Memory B cell (primary cell): ENCODE results near the gene TRIM68.

Source experiments
- ATAC-seq: fragments of 150-1000 bp; cut with Tn5 transposase; 2 replicates; pipeline ENCODE4 v1.10.0; 2021; ENCODE audit warnings: low read depth, mild to moderate bottlenecking, moderate library complexity
- DNase-seq, 2 donors: peaks; one replicate each; pipeline ENCODE4 v3.0.0; 2022; ENCODE audit warnings: low spot score in 2 of 2
- H3K27ac Mint-ChIP-seq: one replicate; pipeline ENCODE4 v1.8.0; 2022; ENCODE audit warnings: mild to moderate bottlenecking, moderate library complexity, mixed read lengths
- H3K27me3 Mint-ChIP-seq: one replicate; pipeline ENCODE4 v1.8.0; 2022; ENCODE audit warnings: mixed read lengths
- H3K36me3 Mint-ChIP-seq: one replicate; pipeline ENCODE4 v1.8.0; 2022; ENCODE audit warnings: mild to moderate bottlenecking, mixed read lengths
- H3K4me1 Mint-ChIP-seq: one replicate; pipeline ENCODE4 v1.8.0; 2022; ENCODE audit warnings: mixed read lengths
- H3K4me3 Mint-ChIP-seq: one replicate; pipeline ENCODE4 v1.8.0; 2022; ENCODE audit warnings: mild to moderate bottlenecking, moderate library complexity, mixed read lengths
- H3K9me3 Mint-ChIP-seq: one replicate; pipeline ENCODE4 v1.8.0; 2022; ENCODE audit warnings: mixed read lengths

TRIM68 gene

DNA sequence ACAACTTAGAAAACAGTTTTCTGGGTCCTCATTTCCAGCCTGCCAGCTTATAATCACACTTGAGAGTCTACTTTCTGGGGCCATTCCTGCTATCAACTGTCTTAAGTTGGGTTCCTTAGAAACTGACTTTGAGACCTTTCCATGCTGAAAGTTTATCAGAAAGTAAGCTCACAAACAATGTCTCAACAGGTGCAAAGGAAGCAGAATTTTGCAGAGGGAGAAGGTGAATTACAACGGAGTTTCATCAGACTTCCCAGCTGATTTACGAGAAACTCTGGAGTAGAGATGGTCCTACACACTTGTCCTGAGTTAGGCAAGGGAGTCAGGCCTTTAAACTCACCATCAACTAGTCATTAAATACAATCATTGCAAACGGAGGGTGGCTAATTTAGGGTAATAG is 31.2 kb downstream of the TRIM68 start:
- Mint-ChIP-seq H3K4me3 (no peak overlapping the region), H3K27me3 (peaks cover 16% of the 10 kb centered on the region), H3K9me3 (no peaks in the 10 kb centered on the region), H3K36me3 (no peaks in the 10 kb centered on the region), H3K4me1 (no peaks in the 10 kb centered on the region), H3K27ac (no peak overlapping the region)
- ATAC-seq (no peak), DNase-seq (no peak)

GRCh38 chr11:4569075-4569474 is 39.0 kb downstream of the TRIM68 start:
- Mint-ChIP-seq H3K9me3 (peaks cover 4% of the 10 kb centered on the region), H3K36me3 (no peaks in the 10 kb centered on the region), H3K4me1 (no peaks in the 10 kb centered on the region), H3K27ac (no peak overlapping the region), H3K4me3 (no peak overlapping the region), H3K27me3 (peaks cover 2% of the 10 kb centered on the region)
- ATAC-seq (no peak), DNase-seq (no peak)

- Mint-ChIP-seq H3K4me1 (no peaks in the 10 kb centered on the region), H3K9me3 (peaks cover 10% of the 10 kb centered on the region)
- ATAC-seq: no peak
These were observed 42.7 kb downstream of the TRIM68 start for GRCh38 chr11:4565371-4565770.

DNA sequence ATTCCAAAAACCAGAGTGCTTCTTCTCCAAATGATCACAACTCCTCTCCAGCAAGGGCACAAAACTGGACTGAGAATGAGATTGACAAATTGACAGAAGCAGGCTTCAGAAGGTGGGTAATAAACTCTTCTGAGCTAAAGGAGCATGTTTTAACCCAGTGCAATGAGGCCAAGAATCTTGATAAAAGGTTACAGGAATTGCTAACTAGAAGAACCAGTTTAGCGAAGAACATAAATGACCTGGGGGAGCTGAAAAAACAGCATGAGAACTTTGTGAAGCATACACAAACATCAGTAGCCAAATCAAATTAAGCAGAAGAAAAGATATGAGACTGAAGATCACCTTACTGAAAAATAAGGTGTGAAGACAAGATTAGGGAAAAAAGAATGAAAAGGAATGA is 47.6 kb downstream of the TRIM68 start:
- DNase-seq (no peak), ATAC-seq (no peak)
- H3K27me3 Mint-ChIP-seq: peaks cover 22% of the 10 kb centered on the region
- peaks cover 10% of the 10 kb centered on the region for H3K9me3 Mint-ChIP-seq
- no peak overlapping the region for H3K4me3 Mint-ChIP-seq
- no peaks in the 10 kb centered on the region for H3K4me1 Mint-ChIP-seq
- H3K27ac Mint-ChIP-seq: no peak overlapping the region
- H3K36me3 Mint-ChIP-seq: no peaks in the 10 kb centered on the region

More at GRCh38 chr11:4565371-4565770, 42.7 kb downstream of the TRIM68 start:
- no peaks in the 10 kb centered on the region for H3K36me3 Mint-ChIP-seq
- no peak overlapping the region for H3K4me3 Mint-ChIP-seq
- DNase-seq: no peak
- no peak overlapping the region for H3K27ac Mint-ChIP-seq
- peaks cover 12% of the 10 kb centered on the region for H3K27me3 Mint-ChIP-seq

DNA sequence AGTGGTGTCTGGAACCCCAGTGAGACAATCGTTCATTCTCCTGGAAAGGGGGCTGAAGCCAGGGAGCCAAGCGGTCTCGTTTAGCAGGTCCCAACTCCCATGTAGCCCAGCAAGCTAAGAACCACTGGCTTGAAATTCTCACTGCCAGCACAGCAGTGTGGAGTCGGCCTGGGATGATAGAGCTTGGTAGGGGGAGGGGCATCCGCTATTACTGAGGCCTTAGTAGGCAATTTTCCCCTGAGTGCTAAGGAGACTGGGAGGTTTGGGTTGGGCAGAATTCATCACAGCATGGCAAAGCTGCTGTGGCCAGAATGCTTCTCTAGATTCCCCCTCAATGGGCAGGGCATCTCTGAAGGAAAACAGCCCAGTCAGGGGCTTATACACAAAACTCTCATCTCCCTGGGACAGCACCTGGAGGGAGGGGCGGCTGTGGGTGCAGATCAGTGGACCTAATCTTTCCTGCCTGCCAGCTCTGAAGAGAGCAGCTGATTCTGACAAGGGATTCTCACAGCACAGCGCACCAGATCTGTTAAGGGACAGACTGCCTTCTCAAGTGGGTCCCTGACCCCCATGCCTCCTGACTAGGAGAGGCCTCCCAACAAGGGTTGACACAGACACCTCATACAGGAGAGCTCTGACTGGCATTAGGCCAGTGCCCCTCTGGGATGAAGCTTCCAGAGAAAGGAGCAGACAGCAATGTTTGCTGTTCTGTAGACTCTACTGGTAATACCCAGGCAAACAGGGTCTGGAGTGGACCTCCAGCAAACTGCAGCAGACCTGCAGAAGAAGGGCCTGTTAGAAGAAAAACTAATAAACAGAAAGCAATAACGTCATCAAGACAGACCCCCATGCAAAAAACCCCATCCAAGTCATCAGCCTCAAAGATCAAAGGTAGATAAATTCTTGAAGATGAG is 48.2 kb downstream of the TRIM68 start:
- DNase-seq (no peak), ATAC-seq (no peak)
- H3K36me3 Mint-ChIP-seq: no peaks in the 10 kb centered on the region
- H3K27ac Mint-ChIP-seq: no peak overlapping the region
- H3K27me3 Mint-ChIP-seq: peaks cover 22% of the 10 kb centered on the region
- H3K9me3 Mint-ChIP-seq: peaks cover 10% of the 10 kb centered on the region
- no peak overlapping the region for H3K4me3 Mint-ChIP-seq
- no peaks in the 10 kb centered on the region for H3K4me1 Mint-ChIP-seq

DNA sequence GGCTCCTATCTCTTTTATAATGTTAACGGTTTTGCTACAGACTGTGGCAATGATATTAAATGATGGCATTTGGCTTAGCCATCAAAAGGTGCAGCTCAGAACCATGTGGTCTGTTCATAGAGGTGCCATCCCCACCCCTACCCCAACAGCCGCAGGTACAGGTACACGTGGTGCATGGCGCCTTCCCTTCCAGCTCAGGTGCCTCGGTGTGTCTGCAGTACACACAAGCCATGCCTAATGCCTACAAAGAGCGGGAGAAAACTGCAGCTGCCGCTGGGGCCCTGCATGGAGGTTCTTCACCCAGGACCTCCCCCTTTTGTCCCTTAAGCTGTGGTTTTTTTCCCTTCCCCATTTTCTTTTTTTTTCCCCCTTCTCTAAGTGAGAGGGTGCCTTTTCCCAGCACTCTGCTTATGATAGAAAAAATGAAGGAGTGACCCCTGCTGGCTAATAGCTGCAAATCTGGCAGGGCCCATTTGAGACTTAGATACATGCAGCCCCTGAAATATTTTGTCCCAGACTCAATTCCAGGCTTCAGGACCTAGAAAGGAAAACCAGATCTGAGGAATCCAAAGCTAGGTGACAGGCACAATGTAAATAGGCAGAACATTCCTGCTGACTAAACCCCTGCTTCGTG is 56.6 kb downstream of the TRIM68 start:
- no peak overlapping the region for H3K27ac Mint-ChIP-seq
- DNase-seq: no peak
- no peaks in the 10 kb centered on the region for H3K36me3 Mint-ChIP-seq
- H3K27me3 Mint-ChIP-seq: peaks cover 19% of the 10 kb centered on the region
- no peak overlapping the region for H3K4me3 Mint-ChIP-seq
- ATAC-seq: no peak
- peaks cover 10% of the 10 kb centered on the region for H3K9me3 Mint-ChIP-seq
- H3K4me1 Mint-ChIP-seq: no peaks in the 10 kb centered on the region
